ENCODE data around the gene PRKN. TPM values are rescaled to one million over a fixed set of nuclear protein-coding genes. Genes with fewer than 3 reads are reported as not detected.

PRKN gene
- total RNA-seq, 1 donor from 2014 or later, result 5.1 TPM

- TF ChIP-seq CTCF (IDR thresholded peaks at IDR 0.05; ENCODE audit: unreplicated experiment), result no peak
- no peaks in the 10 kb centered on the region for H3K36me3 Mint-ChIP-seq (ENCODE audit: low read depth, unreplicated experiment)
- H3K27ac Mint-ChIP-seq (ENCODE audit: unreplicated experiment), result no peak overlapping the region
- H3K27me3 Mint-ChIP-seq (ENCODE audit: unreplicated experiment), result no peaks in the 10 kb centered on the region
- H3K4me1 Mint-ChIP-seq (ENCODE audit: unreplicated experiment), result no peaks in the 10 kb centered on the region
- no peak overlapping the region for H3K4me3 Mint-ChIP-seq (ENCODE audit: unreplicated experiment)
- no peaks in the 10 kb centered on the region for H3K9me3 Mint-ChIP-seq (ENCODE audit: unreplicated experiment)
- no peak for DNase-seq (ENCODE audit: low spot score)
Observed at GRCh38 chr6:162379757-162380409, 347.7 kb downstream of the PRKN start.

- Mint-ChIP-seq H3K36me3 (ENCODE audit: low read depth, unreplicated experiment) (no peaks in the 10 kb centered on the region), H3K4me1 (ENCODE audit: unreplicated experiment) (no peaks in the 10 kb centered on the region), H3K27me3 (ENCODE audit: unreplicated experiment) (no peaks in the 10 kb centered on the region), H3K27ac (ENCODE audit: unreplicated experiment) (no peak overlapping the region), H3K9me3 (ENCODE audit: unreplicated experiment) (no peaks in the 10 kb centered on the region), H3K4me3 (ENCODE audit: unreplicated experiment) (no peak overlapping the region)
- no peak for TF ChIP-seq CTCF (IDR thresholded peaks at IDR 0.05; ENCODE audit: unreplicated experiment)
- DNase-seq (ENCODE audit: low spot score), result no peak
Observed at GRCh38 chr6:162377735-162378134, 349.8 kb downstream of the PRKN start.

- DNase-seq (ENCODE audit: low spot score), result no peak
- no peak overlapping the region for H3K27ac Mint-ChIP-seq (ENCODE audit: unreplicated experiment)
- no peak overlapping the region for H3K4me3 Mint-ChIP-seq (ENCODE audit: unreplicated experiment)
- H3K4me1 Mint-ChIP-seq (ENCODE audit: unreplicated experiment), result no peaks in the 10 kb centered on the region
- no peaks in the 10 kb centered on the region for H3K27me3 Mint-ChIP-seq (ENCODE audit: unreplicated experiment)
- H3K9me3 Mint-ChIP-seq (ENCODE audit: unreplicated experiment), result no peaks in the 10 kb centered on the region
- no peak for TF ChIP-seq CTCF (IDR thresholded peaks at IDR 0.05; ENCODE audit: unreplicated experiment)
- no peaks in the 10 kb centered on the region for H3K36me3 Mint-ChIP-seq (ENCODE audit: low read depth, unreplicated experiment)
Observed at GRCh38 chr6:162373868-162374267, 353.7 kb downstream of the PRKN start.

- TF ChIP-seq CTCF (IDR thresholded peaks at IDR 0.05; ENCODE audit: unreplicated experiment), result no peak
- no peak overlapping the region for H3K27ac Mint-ChIP-seq (ENCODE audit: unreplicated experiment)
Observed at GRCh38 chr6:162373192-162373591, 354.4 kb downstream of the PRKN start.

GRCh38 chr6:162372106-162372505, 355.5 kb downstream of the PRKN start:
- TF ChIP-seq CTCF (IDR thresholded peaks at IDR 0.05; ENCODE audit: unreplicated experiment), result no peak
- Mint-ChIP-seq H3K27ac (ENCODE audit: unreplicated experiment) (no peak overlapping the region), H3K4me3 (ENCODE audit: unreplicated experiment) (no peak overlapping the region), H3K9me3 (ENCODE audit: unreplicated experiment) (no peaks in the 10 kb centered on the region), H3K27me3 (ENCODE audit: unreplicated experiment) (no peaks in the 10 kb centered on the region), H3K4me1 (ENCODE audit: unreplicated experiment) (no peaks in the 10 kb centered on the region), H3K36me3 (ENCODE audit: low read depth, unreplicated experiment) (no peaks in the 10 kb centered on the region)
- no peak for DNase-seq (ENCODE audit: low spot score)

More at GRCh38 chr6:162373192-162373591, 354.4 kb downstream of the PRKN start:
- Mint-ChIP-seq H3K4me1 (ENCODE audit: unreplicated experiment) (no peaks in the 10 kb centered on the region), H3K27me3 (ENCODE audit: unreplicated experiment) (no peaks in the 10 kb centered on the region), H3K9me3 (ENCODE audit: unreplicated experiment) (no peaks in the 10 kb centered on the region), H3K36me3 (ENCODE audit: low read depth, unreplicated experiment) (no peaks in the 10 kb centered on the region), H3K4me3 (ENCODE audit: unreplicated experiment) (no peak overlapping the region)
- DNase-seq (ENCODE audit: low spot score), result no peak
